HUES48 (cell line): Measurements from ENCODE around the gene SMIM1.

Experiments
- H3K27ac ChIP-seq: one replicate; pipeline ENCODE4 v1.7.0; 2013; ENCODE audit warnings: low read depth, low read length, inconsistent platforms
- H3K27me3 ChIP-seq: 2 replicates; pipeline ENCODE4 v1.6.1; 2013; ENCODE audit warnings: mild to moderate bottlenecking, low read length; ENCODE audit not compliant: control insufficient read depth, insufficient read depth
- H3K36me3 ChIP-seq: 2 replicates; pipeline ENCODE4 v1.6.1; 2013; ENCODE audit warnings: low read length; ENCODE audit not compliant: control insufficient read depth, insufficient read depth
- H3K4me1 ChIP-seq: 2 replicates; pipeline ENCODE4 v1.6.1; 2013; ENCODE audit warnings: mild to moderate bottlenecking, low read length; ENCODE audit not compliant: control insufficient read depth, insufficient read depth
- H3K4me3 ChIP-seq: 2 replicates; pipeline ENCODE4 v1.5.1; 2013; ENCODE audit warnings: mild to moderate bottlenecking, low read depth, low read length
- H3K9ac ChIP-seq: 2 replicates; pipeline ENCODE4 v1.6.1; 2013; ENCODE audit warnings: mild to moderate bottlenecking, low read depth, low read length, moderate library complexity
- H3K9me3 ChIP-seq: 2 replicates; pipeline ENCODE4 v1.6.1; 2013; ENCODE audit warnings: low read length; ENCODE audit not compliant: control insufficient read depth, insufficient read depth

Gene SMIM1

DNA sequence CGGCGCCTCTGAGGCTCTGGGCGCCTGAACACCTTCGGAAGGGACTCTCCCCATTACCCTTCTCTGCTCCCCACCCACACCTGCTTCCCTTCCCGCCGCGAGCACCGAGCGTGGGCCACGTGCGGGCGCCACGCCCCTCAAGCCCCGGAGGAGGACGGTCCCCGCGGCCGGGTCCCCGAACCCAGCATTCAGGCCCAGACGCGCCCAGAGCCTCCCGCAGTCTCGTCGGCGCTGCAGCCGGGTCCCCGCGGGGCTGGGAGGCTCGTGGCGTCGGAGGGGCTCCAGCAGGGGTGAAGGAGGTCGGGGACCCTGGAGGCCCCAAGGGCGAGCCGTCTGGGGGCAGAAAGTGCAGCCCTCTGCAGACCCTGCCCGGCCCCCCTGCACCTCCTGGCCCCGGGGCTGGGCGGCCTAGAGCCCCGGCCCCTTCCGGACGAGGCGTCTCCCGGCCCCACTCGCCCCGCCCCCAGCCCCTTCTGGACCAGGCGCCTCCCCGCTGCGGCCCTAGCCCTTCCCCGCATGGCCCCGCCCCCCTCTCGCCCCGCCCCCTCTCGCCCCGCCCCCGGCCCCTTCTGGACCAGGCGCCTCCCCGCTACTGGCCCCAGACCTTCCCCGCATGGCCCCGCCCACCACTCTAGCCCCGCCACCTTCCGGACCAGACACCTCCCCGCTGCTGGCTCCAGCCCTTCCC lies 378 bp upstream of the SMIM1 start:
- Histone ChIP-seq H3K36me3 (no peaks in the 10 kb centered on the region), H3K27ac (no peak overlapping the region), H3K9me3 (no peaks in the 10 kb centered on the region; the same call in 1 of the 2 replicates), H3K27me3 (peaks cover 3% of the 10 kb centered on the region; the same call in 1 of the 2 replicates), H3K9ac (peak overlapping the region; percentile 37; the same call in 1 of the 2 replicates), H3K4me3 (peak overlapping the region; percentile 76), H3K4me1 (peaks cover 6% of the 10 kb centered on the region; the same call in 1 of the 2 replicates)

DNA sequence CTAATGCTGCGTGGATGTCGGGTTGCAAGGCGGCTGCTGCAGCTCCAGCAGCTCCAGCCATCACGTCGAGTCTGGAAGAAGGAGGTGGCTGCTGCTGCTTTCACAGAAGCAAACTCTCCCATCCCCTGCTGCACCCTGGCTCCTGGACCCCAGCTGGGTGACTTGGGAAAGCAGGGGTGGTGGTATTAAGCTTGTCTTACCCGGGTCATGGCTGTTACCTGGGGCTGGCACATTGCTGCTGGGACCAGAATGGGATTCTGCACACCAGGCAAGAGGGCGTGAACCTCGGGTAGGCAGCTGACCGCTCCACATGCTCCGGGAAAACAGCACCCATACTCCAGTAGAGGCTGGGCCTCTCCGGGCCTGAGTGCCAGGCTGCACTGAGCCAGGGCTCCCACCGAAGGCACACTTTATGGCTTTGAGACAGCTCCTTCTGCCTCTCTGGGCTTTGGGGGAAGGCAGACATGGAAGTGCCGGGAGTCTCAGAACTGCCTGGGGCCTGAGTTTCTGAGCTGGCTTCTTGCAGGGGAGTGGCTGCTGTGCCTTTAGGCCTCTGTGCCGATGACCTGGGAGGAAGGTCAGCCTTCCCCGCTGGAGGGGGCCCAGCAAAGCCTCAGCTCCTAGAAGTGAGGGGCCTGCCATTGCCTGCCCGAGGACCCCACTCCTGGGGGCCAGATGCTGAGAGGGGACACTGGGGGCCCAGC lies 1.2 kb downstream of the SMIM1 start:
- Histone ChIP-seq H3K9ac (no peak overlapping the region), H3K36me3 (no peaks in the 10 kb centered on the region), H3K4me1 (peaks cover 6% of the 10 kb centered on the region; the same call in 1 of the 2 replicates), H3K4me3 (0 out of 2 replicates have a peak overlapping the region, but pooled peaks have one; percentile 66), H3K27ac (no peak overlapping the region), H3K9me3 (no peaks in the 10 kb centered on the region), H3K27me3 (peaks cover 3% of the 10 kb centered on the region; the same call in 1 of the 2 replicates)

DNA sequence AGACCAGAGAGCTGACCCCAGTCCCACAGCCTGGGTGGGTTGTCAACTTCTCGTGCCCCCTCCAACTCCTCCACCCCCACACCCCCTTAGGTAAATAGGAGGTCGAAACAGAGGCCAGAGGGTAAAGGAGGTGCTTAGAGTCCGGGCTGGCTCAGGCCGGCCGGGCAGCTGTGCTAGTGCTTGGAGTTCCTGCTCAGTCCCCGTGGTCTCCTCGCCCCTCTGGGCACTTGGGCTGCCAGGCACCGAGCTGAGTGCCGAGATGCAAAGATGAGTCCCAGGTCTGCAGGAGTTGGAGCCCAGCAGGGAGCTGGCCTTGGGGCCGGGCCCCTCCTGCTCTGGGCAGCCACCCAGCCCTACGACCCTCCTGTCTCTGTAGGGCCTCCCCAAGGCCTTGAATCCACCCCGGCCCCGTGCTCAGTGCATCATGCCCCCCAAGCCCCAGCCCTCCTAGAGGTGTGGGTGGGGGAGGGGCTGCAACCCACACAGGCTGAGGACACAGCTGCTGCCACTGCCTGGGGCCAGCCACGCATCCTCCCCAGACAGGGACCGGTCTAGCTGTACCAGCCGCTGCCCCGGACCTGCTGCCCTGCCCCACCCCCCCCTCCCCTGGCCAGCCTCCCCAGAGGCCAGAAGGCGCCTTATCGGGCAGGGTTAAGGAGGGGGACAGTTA lies 1.9 kb downstream of the SMIM1 start:
- H3K4me3 ChIP-seq, result no peak overlapping the region
- H3K9ac ChIP-seq, result no peak overlapping the region
- H3K4me1 ChIP-seq, result peaks cover 6% of the 10 kb centered on the region; the same call in 1 of the 2 replicates
- H3K27ac ChIP-seq, result no peak overlapping the region
- peaks cover 3% of the 10 kb centered on the region; the same call in 1 of the 2 replicates for H3K27me3 ChIP-seq
- no peaks in the 10 kb centered on the region for H3K9me3 ChIP-seq
- peaks cover 6% of the 10 kb centered on the region for H3K36me3 ChIP-seq

DNA sequence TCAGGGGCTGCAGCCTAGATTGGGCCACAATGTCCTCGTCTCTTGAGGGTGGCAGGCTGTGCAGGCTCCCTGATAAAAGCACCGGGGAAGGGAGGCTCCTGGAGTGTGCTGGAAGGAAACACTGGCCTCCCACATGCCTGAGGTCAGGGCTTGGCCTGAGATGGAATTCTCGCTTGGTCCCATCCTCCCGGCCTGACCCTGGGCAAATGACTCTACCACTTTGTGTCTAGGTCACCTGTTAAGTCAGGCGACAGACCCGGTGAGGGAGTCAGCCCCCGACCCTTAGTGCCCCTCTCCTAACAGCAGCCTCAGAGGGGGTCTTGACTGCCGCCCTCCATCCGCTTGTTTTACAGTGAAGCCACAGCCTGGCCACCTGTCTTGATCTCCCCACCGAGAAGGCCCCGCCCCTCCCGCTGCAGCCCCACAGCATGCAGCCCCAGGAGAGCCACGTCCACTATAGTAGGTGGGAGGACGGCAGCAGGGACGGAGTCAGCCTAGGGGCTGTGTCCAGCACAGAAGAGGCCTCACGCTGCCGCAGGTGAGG lies 2.5 kb downstream of the SMIM1 start:
- peaks cover 12% of the 10 kb centered on the region for H3K36me3 ChIP-seq
- H3K27me3 ChIP-seq, result peaks cover 3% of the 10 kb centered on the region; the same call in 1 of the 2 replicates
- no peaks in the 10 kb centered on the region for H3K9me3 ChIP-seq
- H3K27ac ChIP-seq, result no peak overlapping the region
- H3K4me3 ChIP-seq, result no peak overlapping the region
- no peak overlapping the region for H3K9ac ChIP-seq
- peaks cover 6% of the 10 kb centered on the region; the same call in 1 of the 2 replicates for H3K4me1 ChIP-seq

DNA sequence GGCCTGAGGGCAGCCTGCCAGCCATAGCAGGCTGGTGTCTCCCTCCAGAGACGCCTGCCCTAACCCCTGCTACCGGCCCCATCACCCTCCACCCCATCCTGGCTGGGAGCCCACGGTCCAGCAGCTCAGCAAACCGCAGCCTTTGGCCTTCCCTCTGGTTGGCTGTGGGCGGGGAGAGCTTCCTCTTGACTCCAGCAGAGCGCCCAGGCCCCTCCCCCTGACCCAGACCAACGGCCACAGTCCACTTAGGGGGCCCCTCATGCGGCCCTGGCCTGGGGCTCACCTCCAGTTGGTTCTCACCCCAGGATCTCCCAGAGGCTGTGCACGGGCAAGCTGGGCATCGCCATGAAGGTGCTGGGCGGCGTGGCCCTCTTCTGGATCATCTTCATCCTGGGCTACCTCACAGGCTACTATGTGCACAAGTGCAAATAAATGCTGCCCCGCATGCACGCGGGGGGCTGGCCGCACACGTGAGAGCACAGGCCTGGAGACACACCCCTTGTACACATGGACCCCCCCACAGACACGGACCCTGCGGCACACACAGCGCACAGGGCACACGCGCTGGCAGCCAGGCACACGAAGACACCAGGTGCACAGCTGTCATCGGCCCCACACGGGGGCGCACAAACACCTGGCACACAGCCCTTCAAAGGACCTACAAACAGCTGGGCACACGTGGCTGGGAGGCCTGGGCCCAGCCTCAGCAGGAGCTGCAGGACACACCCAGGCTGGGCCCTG lies 3.1 kb downstream of the SMIM1 start:
- Histone ChIP-seq H3K27ac (no peak overlapping the region), H3K4me1 (peaks cover 6% of the 10 kb centered on the region; the same call in 1 of the 2 replicates), H3K9ac (no peak overlapping the region), H3K4me3 (no peak overlapping the region), H3K9me3 (no peaks in the 10 kb centered on the region), H3K27me3 (peaks cover 3% of the 10 kb centered on the region; the same call in 1 of the 2 replicates), H3K36me3 (peaks cover 19% of the 10 kb centered on the region)

DNA sequence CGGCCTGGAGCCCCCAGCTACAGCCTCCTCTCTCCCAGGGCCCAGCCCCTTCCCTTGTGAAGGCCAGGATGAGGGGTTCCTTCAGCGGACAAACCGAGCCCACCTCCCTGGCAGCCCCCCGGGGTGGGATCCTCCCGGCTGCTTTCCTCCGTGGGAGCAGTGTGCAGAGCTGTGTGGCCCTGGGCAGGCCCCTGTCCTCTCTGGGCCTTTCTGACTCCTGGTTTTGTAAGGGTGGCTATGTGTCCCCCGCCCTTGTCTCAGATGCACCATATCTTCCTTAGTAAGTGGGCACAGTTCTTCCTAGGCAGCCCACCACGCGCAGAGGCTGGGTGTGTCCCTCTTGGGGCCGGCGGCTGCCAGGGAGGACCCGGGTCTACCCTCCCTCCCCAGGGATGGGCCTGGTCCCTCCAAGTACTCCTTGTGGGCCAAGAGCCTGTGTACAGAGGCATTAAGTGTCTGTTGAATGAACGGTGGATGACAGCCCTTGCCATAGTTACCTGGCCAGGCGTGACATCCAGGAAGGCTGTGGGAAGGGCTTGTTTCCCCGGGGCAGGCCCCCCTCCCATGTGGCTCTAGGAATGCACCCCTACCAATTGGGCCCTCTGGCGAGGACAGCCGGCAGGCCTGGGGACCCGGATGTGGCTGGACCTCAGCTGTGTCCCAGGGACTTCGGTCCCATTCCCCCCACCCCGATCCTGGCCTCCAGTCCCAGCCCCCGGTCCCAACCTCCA lies 3.8 kb downstream of the SMIM1 start:
- H3K27ac ChIP-seq, result no peak overlapping the region
- peaks cover 5% of the 10 kb centered on the region; the same call in 1 of the 2 replicates for H3K4me1 ChIP-seq
- no peaks in the 10 kb centered on the region for H3K9me3 ChIP-seq
- no peak overlapping the region for H3K4me3 ChIP-seq
- H3K9ac ChIP-seq, result no peak overlapping the region
- peaks cover 26% of the 10 kb centered on the region for H3K36me3 ChIP-seq
- H3K27me3 ChIP-seq, result peaks cover 3% of the 10 kb centered on the region; the same call in 1 of the 2 replicates

DNA sequence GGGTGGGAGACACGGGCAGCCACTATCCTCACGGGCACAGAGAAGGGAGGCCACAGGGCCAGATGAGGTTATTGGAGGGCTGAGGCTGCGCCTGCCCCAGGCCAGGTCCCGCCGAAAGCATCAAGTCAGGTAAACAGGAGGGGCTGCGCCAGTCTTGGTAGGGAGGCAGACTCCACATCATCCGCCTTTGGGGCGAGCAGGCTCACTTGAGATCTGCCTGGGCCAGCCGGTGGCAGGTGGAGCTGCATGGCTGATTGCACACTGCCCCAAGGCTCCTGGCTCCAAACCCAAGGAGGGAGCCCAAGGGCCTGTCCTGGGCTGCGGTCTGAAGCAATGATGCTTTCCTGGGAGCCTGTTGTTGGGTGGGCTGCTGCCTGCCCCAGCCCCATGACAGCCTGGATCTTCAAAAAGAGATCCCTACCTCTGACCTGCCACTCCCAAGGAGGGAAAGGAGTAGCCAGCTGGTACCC lies 4.6 kb downstream of the SMIM1 start:
- no peak overlapping the region for H3K4me3 ChIP-seq
- no peak overlapping the region for H3K9ac ChIP-seq
- H3K4me1 ChIP-seq, result no peaks in the 10 kb centered on the region; the same call in 1 of the 2 replicates
- no peaks in the 10 kb centered on the region for H3K27me3 ChIP-seq
- H3K9me3 ChIP-seq, result no peaks in the 10 kb centered on the region
- H3K36me3 ChIP-seq, result peaks cover 33% of the 10 kb centered on the region
- no peak overlapping the region for H3K27ac ChIP-seq

DNA sequence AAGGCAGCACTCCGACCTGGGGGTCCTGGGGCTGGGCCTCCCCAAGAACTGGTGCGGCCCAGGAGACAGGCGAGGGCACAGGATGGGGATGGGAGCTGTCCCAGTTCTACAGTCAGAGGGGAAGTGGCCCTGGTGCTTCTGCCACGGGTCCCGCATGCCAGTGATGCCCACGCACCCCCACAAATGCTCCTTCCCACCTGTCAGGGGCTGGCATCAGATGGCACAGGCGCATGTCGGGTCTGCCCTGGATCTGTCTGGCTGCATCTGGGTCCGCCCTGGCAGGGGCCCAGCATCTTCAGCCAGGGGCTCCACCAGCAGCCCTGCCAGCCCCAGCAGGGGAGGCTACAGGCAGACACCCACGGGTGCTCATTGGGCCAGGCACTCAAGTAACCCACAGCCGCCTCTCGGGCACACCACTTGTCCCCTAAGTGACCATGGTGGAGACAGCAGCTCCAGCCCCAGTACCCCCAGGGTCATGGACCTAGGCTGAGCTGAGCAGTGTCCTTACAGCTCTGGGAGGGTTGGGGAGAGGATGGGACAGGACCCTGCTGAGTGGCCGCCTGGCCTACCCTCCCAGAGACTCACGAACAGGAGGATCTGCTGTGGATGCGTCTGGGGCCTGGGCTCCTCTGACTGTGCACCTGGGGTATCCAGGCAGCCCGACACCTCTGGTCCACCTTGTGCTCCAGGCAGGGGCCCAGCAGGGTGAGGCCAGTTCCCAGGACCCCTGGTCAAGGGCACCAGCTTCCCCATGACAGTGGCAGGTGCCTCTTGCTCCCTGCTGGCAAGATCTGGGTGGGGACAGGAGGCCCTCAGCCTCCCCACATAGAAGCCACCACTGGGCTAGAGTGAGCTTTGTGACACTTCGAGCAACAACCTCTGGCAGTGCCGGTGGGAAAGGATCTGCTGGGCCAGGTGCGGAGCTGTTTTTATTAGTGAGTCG lies 5.4 kb downstream of the SMIM1 start:
- H3K27me3 ChIP-seq, result no peaks in the 10 kb centered on the region
- no peak overlapping the region for H3K4me3 ChIP-seq
- H3K36me3 ChIP-seq, result peaks cover 41% of the 10 kb centered on the region
- H3K4me1 ChIP-seq, result no peaks in the 10 kb centered on the region; the same call in 1 of the 2 replicates
- H3K9me3 ChIP-seq, result no peaks in the 10 kb centered on the region
- no peak overlapping the region for H3K9ac ChIP-seq
- no peak overlapping the region for H3K27ac ChIP-seq

DNA sequence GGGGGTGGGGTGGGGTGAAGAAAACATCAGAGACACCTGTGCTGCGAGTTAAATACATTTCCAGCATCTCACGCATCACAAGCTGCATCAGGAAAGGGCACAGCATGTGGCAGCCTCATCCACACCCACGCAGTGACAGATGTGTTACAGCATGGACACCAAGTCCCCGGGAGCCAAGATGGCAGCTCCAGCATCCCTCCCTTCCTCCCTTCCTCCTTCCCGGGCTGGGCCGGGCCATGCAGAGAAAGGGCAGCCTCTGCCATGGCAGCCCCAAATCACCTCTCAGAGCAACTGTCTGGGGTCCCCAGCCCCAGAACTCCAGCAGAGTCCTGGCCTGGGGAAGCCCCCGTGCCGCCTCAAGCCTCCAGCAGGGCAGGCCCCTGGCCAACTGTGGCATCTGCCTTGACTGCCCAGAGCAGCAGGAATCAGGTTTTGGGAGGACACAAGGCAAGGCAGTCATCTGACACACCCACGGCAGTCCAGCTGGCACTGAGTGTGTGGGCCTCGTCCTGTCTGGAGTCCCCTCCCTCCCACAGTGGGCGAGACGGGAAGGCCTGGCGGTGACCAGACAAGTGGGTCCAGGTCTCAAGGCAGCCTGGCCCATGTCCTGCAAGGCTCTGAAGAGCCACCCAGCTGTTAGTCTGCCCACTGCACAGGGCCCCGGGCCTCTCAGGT lies 6.2 kb downstream of the SMIM1 start:
- Histone ChIP-seq H3K36me3 (peaks cover 49% of the 10 kb centered on the region), H3K9me3 (no peaks in the 10 kb centered on the region), H3K27me3 (no peaks in the 10 kb centered on the region), H3K4me1 (no peaks in the 10 kb centered on the region; the same call in 1 of the 2 replicates), H3K4me3 (no peak overlapping the region), H3K27ac (no peak overlapping the region), H3K9ac (no peak overlapping the region)
